Measurements from ENCODE around the gene NSUN2.

- TF ChIP-seq CTCF (IDR thresholded peaks at IDR 0.05), result no peak
- TF ChIP-seq POLR2A (IDR thresholded peaks at IDR 0.05), result no peak
Observed at GRCh38 chr5:6601816-6602215, 31.0 kb downstream of the NSUN2 start.
